Measurements from ENCODE around the gene MYO1E. TPM values are rescaled to one million over a fixed set of nuclear protein-coding genes. Genes with fewer than 3 reads are reported as not detected.
A peak's percentile ranks its signal among the peaks of the same experiment; 100 is the strongest.

MYO1E gene
- total RNA-seq, 4 donors from 2014 or later: 49.7 to 76.1 (median 65.6) TPM

GRCh38 chr15:59298225-59298853, 74.3 kb downstream of the MYO1E start:
- peaks cover 0 to 50% (median 22%) of the 10 kb centered on the region in 3 donors for H3K4me1 ChIP-seq

GRCh38 chr15:59296181-59296617, 76.5 kb downstream of the MYO1E start:
- H3K4me1 ChIP-seq: peaks cover 0 to 48% (median 22%) of the 10 kb centered on the region in 3 donors
- WGBS, 2 donors (ENCODE audit: low coverage in 1 of 2): 19 to 25% methylated on average over 2 of the region's 6 CpGs
- no peaks in the 10 kb centered on the region for H3K27me3 ChIP-seq
- peak; percentile 34 for ATAC-seq
- peak; percentile 72 for TF ChIP-seq POLR2AphosphoS5 (IDR thresholded peaks at IDR 0.05)
- TF ChIP-seq, protein P1, sequence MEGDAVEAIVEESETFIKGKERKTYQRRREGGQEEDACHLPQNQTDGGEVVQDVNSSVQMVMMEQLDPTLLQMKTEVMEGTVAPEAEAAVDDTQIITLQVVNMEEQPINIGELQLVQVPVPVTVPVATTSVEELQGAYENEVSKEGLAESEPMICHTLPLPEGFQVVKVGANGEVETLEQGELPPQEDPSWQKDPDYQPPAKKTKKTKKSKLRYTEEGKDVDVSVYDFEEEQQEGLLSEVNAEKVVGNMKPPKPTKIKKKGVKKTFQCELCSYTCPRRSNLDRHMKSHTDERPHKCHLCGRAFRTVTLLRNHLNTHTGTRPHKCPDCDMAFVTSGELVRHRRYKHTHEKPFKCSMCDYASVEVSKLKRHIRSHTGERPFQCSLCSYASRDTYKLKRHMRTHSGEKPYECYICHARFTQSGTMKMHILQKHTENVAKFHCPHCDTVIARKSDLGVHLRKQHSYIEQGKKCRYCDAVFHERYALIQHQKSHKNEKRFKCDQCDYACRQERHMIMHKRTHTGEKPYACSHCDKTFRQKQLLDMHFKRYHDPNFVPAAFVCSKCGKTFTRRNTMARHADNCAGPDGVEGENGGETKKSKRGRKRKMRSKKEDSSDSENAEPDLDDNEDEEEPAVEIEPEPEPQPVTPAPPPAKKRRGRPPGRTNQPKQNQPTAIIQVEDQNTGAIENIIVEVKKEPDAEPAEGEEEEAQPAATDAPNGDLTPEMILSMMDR (IDR thresholded peaks at IDR 0.05): no peak
- H3K9me3 ChIP-seq: no peaks in the 10 kb centered on the region
- H3K27ac ChIP-seq: peak overlapping the region; percentile 19 to 74 (median 66)
- H3K36me3 ChIP-seq: no peaks in the 10 kb centered on the region
- no peak overlapping the region for H3K4me3 ChIP-seq

More at GRCh38 chr15:59298225-59298853, 74.3 kb downstream of the MYO1E start:
- no peak for ATAC-seq
- Histone ChIP-seq H3K36me3 (no peaks in the 10 kb centered on the region), H3K27me3 (no peaks in the 10 kb centered on the region), H3K9me3 (no peaks in the 10 kb centered on the region), H3K4me3 (no peak overlapping the region), H3K27ac (no peak overlapping the region)
- WGBS, 2 donors (ENCODE audit: low coverage in 1 of 2): 98% methylated on average over 4 to 6 of the region's 8 CpGs
- no peak for TF ChIP-seq POLR2AphosphoS5 (IDR thresholded peaks at IDR 0.05)
- no peak for TF ChIP-seq EP300 (IDR thresholded peaks at IDR 0.05)
- no peak for TF ChIP-seq POLR2A (IDR thresholded peaks at IDR 0.05)
- TF ChIP-seq, protein P1 (IDR thresholded peaks at IDR 0.05): no peak

- H3K9me3 ChIP-seq: no peaks in the 10 kb centered on the region
- H3K27me3 ChIP-seq: no peaks in the 10 kb centered on the region
- H3K27ac ChIP-seq: peak overlapping the region; percentile 19 to 74 (median 66)
- peaks cover 0 to 50% (median 19%) of the 10 kb centered on the region in 3 donors for H3K4me1 ChIP-seq
- peak; percentile 42 for ATAC-seq
- WGBS, 2 donors (ENCODE audit: low coverage in 1 of 2): 49 to 78% methylated on average over 6 to 13 of the region's 17 CpGs
- no peaks in the 10 kb centered on the region for H3K36me3 ChIP-seq
- TF ChIP-seq EP300 (IDR thresholded peaks at IDR 0.05): no peak
- no peak for TF ChIP-seq POLR2A (IDR thresholded peaks at IDR 0.05)
- TF ChIP-seq, protein P1 (IDR thresholded peaks at IDR 0.05): no peak
- no peak for TF ChIP-seq POLR2AphosphoS5 (IDR thresholded peaks at IDR 0.05)
- no peak overlapping the region for H3K4me3 ChIP-seq
These were observed 77.2 kb downstream of the MYO1E start for GRCh38 chr15:59295261-59296001.

DNA sequence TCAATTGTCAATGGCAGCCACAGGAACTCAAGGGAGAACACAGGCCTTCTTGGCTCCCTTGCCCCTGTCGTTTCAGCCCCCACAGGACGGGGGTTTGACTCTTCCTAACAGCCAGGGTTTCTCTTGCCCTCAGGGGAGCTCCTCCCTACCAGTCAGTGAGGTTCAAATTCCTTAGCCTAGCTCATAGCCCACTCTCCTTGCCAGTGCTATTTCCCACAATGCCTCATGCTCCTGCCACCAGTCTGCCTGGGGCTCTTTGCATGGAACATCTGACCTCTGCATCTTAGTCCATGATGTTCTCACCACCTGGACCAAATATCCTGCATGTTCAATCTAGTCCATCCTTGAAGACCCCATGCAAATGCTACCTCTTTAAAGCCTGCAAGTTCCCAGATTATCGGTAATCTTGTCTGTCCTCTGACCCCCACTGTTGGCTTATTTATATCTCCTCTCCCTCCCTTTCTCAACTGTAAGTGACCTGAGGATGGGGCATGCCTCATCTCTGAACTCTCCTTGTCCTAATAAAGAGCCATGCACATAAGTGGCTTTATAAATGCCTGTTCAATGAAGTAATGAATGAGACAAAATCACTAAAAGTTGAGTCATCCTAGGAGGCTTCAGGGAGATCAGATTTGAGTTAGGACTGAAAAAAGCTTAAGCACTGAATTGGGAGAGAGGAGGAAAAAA, 78.0 kb downstream of the MYO1E start:
- no peaks in the 10 kb centered on the region for H3K27me3 ChIP-seq
- peak; percentile 22 for ATAC-seq
- 73 to 77% methylated on average over 2 to 3 of the region's 3 CpGs for WGBS, 2 donors (ENCODE audit: low coverage in 1 of 2)
- peak overlapping the region in 3 of 4 donors; percentile 60 to 74 (median 72) for H3K27ac ChIP-seq
- H3K4me1 ChIP-seq: peaks cover 0 to 47% (median 14%) of the 10 kb centered on the region in 3 donors
- H3K9me3 ChIP-seq: no peaks in the 10 kb centered on the region
- TF ChIP-seq, protein P1 (IDR thresholded peaks at IDR 0.05): no peak
- no peak for TF ChIP-seq POLR2A (IDR thresholded peaks at IDR 0.05)
- no peak for TF ChIP-seq POLR2AphosphoS5 (IDR thresholded peaks at IDR 0.05)
- TF ChIP-seq EP300 (IDR thresholded peaks at IDR 0.05): no peak
- H3K4me3 ChIP-seq: no peak overlapping the region
- no peaks in the 10 kb centered on the region for H3K36me3 ChIP-seq

All from gastroesophageal sphincter (tissue), 4 donors.